ENCODE data around the gene ACVRL1. TPM values are rescaled to one million over a fixed set of nuclear protein-coding genes. Genes with fewer than 3 reads are reported as not detected.

Gene ACVRL1
- total and polyA plus RNA-seq, 9 of the 15 experiments (the other 6 are each of a cell fraction or from before 2014, with no cell fraction given), result 0.07 to 1.4 (median 0.30) TPM

DNA sequence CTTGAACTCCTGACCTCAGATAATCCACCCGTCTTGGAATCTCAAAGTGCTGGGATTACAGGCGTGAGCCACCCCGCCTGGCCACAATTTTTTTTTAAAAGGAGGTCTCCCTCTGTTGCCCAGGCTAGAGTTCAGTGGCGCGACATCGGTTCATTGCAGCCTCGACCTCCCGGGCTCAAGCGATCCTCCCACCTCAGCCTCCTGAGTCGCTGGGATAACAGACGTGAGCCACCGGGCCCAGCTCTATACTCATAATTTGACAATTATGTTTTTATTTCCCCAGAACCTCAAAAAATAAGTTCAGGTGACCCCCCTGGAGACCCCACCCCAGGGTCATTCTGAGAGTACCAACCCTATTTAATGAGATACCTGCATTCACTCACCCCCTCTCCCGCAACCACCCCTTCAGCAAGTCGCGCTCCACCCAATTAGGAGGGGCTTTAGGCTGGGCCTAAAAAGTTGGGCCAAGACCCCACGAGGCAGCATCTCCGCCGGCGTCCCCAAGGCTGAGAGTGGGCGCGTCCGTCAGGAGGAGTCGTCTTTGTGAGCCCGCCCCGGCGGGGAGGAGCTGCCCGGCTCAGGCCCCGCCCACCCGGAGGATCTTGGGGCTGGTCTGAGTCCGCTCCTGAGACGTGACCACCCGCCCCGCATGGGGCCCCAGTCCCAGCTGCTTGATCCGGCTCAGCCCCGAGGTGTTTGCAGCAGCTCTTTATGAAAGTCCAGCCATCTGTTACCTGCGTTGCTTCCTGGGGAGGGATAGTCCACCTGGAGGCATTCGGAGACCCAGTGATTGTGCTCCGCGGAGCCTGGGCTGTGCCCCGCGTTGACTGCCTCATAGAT is 19.6 kb upstream of the ACVRL1 start, which contains the start of gene ANKRD33:
Gene ANKRD33 (plus strand): TSS at position 628 of the 840 bp plus-strand sequence. CDS start 84 bp downstream, at position 712.
- Histone ChIP-seq H4K20me1 (replicated peaks; ENCODE audit: control insufficient read depth, insufficient read depth, low read length) (no peaks in the 10 kb centered on the region), H3K4me1 (replicated peaks in 1 of 2; ENCODE audit: control insufficient read depth in 2 of 2, insufficient read depth in 2 of 2, low read length in 2 of 2) (peaks cover 30 to 31% of the 10 kb centered on the region in 2 experiments), H3K4me3 (peak within 1 kb of the TSS; percentile 17; the same call in 1 of the 2 replicates), H3K9ac (ENCODE audit: insufficient read depth in 1 of 2, low read depth in 2 of 2, low read length in 2 of 2) (peak within 1 kb of the TSS in 1 of 2 experiments; percentile 68; a peak in 1 of 4 replicates), H3K4me2 (ENCODE audit: insufficient read depth, low read length) (peak within 1 kb of the TSS; percentile 39), H3K27ac (ENCODE audit: extremely low read depth, low read depth, low read length) (no peak within 1 kb of the TSS), H3K36me3 (ENCODE audit: control insufficient read depth, insufficient read depth, low read length) (no peaks in the 10 kb centered on the region), H3K27me3 (ENCODE audit: control insufficient read depth in 2 of 2, insufficient read depth in 2 of 2, low read length in 2 of 2) (no peaks in the 10 kb centered on the region), H3K9me1 (ENCODE audit: control insufficient read depth, insufficient read depth, low read length) (no peaks in the 10 kb centered on the region), H3K9me3 (replicated peaks; ENCODE audit: control insufficient read depth, insufficient read depth, low read depth, low read length) (0 out of 2 replicates have a peak, but pooled peaks cover 2% of the 10 kb centered on the region), H2AFZ (ENCODE audit: low read depth, low read length) (peak within 1 kb of the TSS; percentile 8; the same call in 1 of the 2 replicates), H3K79me2 (ENCODE audit: control insufficient read depth, insufficient read depth, low read length) (no peaks in the 10 kb centered on the region)
- FAIRE-seq (no peak), DNase-seq (ENCODE audit: extremely low read depth in 1 of 4, low spot score in 3 of 4) (peak; percentile 73 to 88 (median 80)), ATAC-seq (peak; percentile 89)
- BruUV-seq (replicated peaks), result no TSS peak
- WGBS (ENCODE audit: insufficient coverage, low coverage, missing lambda C conversion rate), result 55% methylated on average over 32 of the region's 41 CpGs
- ChIA-PET CTCF (ENCODE audit: low intra/inter-chr PET ratio) (interaction anchor here (0.5 to 0.7 kb wide), 3 partner anchors 15 to 696 kb away, joined by 3 read pairs; no protein-coding TSS in a partner anchor), POLR2A (interaction anchor here (0.6 to 0.9 kb wide), 2 partner anchors 16 to 360 kb away, joined by 3 to 4 read pairs; no protein-coding TSS in a partner anchor)
- in situ Hi-C loops (cut with MboI), result no loop called here
- TF ChIP-seq ZFX (CRISPR knock-in tag; IDR thresholded peaks at IDR 0.05), result peak; percentile 34; the same call in 1 of the 2 replicates
- TF ChIP-seq L3MBTL2 (IDR thresholded peaks at IDR 0.05), result peak; percentile 34; the same call in 1 of the 2 replicates
- TF ChIP-seq TAF7 (tag; IDR thresholded peaks at IDR 0.05), result no peak
- TF ChIP-seq NR2F6 (CRISPR knock-in tag; IDR thresholded peaks at IDR 0.05), result 0 out of 2 replicates have a peak, but pooled peaks have one; percentile 21
- peak in 1 of 2 experiments; percentile 32; a peak in 2 of 4 replicates for TF ChIP-seq NRF1 (conservative IDR thresholded peaks at IDR 0.05 in 1 of 2, IDR thresholded peaks at IDR 0.05 in 1 of 2)
- TF ChIP-seq, protein P1, sequence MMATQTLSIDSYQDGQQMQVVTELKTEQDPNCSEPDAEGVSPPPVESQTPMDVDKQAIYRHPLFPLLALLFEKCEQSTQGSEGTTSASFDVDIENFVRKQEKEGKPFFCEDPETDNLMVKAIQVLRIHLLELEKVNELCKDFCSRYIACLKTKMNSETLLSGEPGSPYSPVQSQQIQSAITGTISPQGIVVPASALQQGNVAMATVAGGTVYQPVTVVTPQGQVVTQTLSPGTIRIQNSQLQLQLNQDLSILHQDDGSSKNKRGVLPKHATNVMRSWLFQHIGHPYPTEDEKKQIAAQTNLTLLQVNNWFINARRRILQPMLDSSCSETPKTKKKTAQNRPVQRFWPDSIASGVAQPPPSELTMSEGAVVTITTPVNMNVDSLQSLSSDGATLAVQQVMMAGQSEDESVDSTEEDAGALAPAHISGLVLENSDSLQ (IDR thresholded peaks at IDR 0.05), result peak; percentile 56
- peak; percentile 29; the same call in 1 of the 2 replicates for TF ChIP-seq RBFOX2 (IDR thresholded peaks at IDR 0.05; ENCODE audit: low read depth, low read length)
- TF ChIP-seq ZBTB7A (IDR thresholded peaks at IDR 0.05; ENCODE audit: borderline replicate concordance, control insufficient read depth, low read depth, low read length), result peak; percentile 54
- TF ChIP-seq ATF7 (IDR thresholded peaks at IDR 0.05), result no peak
- TF ChIP-seq, protein P2, sequence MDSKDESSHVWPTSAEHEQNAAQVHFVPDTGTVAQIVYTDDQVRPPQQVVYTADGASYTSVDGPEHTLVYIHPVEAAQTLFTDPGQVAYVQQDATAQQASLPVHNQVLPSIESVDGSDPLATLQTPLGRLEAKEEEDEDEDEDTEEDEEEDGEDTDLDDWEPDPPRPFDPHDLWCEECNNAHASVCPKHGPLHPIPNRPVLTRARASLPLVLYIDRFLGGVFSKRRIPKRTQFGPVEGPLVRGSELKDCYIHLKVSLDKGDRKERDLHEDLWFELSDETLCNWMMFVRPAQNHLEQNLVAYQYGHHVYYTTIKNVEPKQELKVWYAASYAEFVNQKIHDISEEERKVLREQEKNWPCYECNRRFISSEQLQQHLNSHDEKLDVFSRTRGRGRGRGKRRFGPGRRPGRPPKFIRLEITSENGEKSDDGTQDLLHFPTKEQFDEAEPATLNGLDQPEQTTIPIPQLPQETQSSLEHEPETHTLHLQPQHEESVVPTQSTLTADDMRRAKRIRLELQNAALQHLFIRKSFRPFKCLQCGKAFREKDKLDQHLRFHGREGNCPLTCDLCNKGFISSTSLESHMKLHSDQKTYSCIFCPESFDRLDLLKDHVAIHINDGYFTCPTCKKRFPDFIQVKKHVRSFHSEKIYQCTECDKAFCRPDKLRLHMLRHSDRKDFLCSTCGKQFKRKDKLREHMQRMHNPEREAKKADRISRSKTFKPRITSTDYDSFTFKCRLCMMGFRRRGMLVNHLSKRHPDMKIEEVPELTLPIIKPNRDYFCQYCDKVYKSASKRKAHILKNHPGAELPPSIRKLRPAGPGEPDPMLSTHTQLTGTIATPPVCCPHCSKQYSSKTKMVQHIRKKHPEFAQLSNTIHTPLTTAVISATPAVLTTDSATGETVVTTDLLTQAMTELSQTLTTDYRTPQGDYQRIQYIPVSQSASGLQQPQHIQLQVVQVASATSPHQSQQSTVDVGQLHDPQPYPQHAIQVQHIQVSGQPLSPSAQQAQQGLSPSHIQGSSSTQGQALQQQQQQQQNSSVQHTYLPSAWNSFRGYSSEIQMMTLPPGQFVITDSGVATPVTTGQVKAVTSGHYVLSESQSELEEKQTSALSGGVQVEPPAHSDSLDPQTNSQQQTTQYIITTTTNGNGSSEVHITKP (IDR thresholded peaks at IDR 0.05; ENCODE audit: partially characterized antibody), result peak; percentile 76
- no peak for TF ChIP-seq RBM34 (IDR thresholded peaks at IDR 0.05; ENCODE audit: borderline replicate concordance, insufficient read depth, low read length)
- peak; percentile 35; the same call in 1 of the 2 replicates for TF ChIP-seq POLR2G (IDR thresholded peaks at IDR 0.05; ENCODE audit: low read depth, low read length)
- intact Hi-C loops (cut with micrococcal nuclease), result no loop called here
